ENCODE measurements around the gene TAS2R5.
"Not testable (repeated sequence)": the region's sequence is repeated elsewhere in the genome, so short reads cannot be mapped to it uniquely, and the experiment has no call there.

Gene TAS2R5

GRCh38 chr7:141789917-141790316 is at the start of gene TAS2R5:
TAS2R5 (plus strand) TSS chr7:141790217; CDS start chr7:141790362, 145 bp downstream.
- no peak for DNase-seq

GRCh38 chr7:141742229-141742628 is 47.8 kb upstream of the TAS2R5 start:
- no peak for DNase-seq

- no peak for DNase-seq
These were observed 45.9 kb upstream of the TAS2R5 start for GRCh38 chr7:141744131-141744530.

- DNase-seq: no peak
These were observed 41.6 kb upstream of the TAS2R5 start for GRCh38 chr7:141748396-141748795.

GRCh38 chr7:141751904-141752303 is 38.1 kb upstream of the TAS2R5 start:
- DNase-seq: not testable (repeated sequence)

- peak; percentile 14 for DNase-seq
These were observed 37.4 kb upstream of the TAS2R5 start for GRCh38 chr7:141752634-141753033.

- peak; percentile 62 for DNase-seq
These were observed 35.1 kb upstream of the TAS2R5 start for GRCh38 chr7:141754939-141755338.

GRCh38 chr7:141763797-141764196 is 26.2 kb upstream of the TAS2R5 start, which contains the start of gene TAS2R3:
TAS2R3 (plus strand) TSS chr7:141764097; CDS start chr7:141764159, 62 bp downstream.
- DNase-seq: no peak

- DNase-seq: not testable (repeated sequence)
These were observed 19.9 kb upstream of the TAS2R5 start for GRCh38 chr7:141770083-141770583.

- no peak for DNase-seq
These were observed 13.6 kb upstream of the TAS2R5 start, which contains the start of gene TAS2R4 for GRCh38 chr7:141776374-141776773. TAS2R4 (plus strand) TSS chr7:141776674; CDS start chr7:141778489, 1,815 bp downstream.

- DNase-seq: peak; percentile 71
These were observed 4.1 kb upstream of the TAS2R5 start for GRCh38 chr7:141785706-141786552.

GRCh38 chr7:141788296-141788695 is 1.7 kb upstream of the TAS2R5 start:
- no peak for DNase-seq

GRCh38 chr7:141792526-141792925 is 2.5 kb downstream of the TAS2R5 start:
- DNase-seq: no peak

- no peak for DNase-seq
These were observed 30.1 kb downstream of the TAS2R5 start for GRCh38 chr7:141820067-141820466.

GRCh38 chr7:141822432-141822831 is 32.4 kb downstream of the TAS2R5 start:
- not testable (repeated sequence) for DNase-seq

GRCh38 chr7:141837683-141838082 is 47.7 kb downstream of the TAS2R5 start:
- peak; percentile 9 for DNase-seq

GRCh38 chr7:141838581-141838980 is 48.6 kb downstream of the TAS2R5 start:
- no peak for DNase-seq

- no peak for DNase-seq
These were observed 49.2 kb downstream of the TAS2R5 start for GRCh38 chr7:141839256-141839655.

GRCh38 chr7:141840708-141841107 is 50.7 kb downstream of the TAS2R5 start:
- DNase-seq: no peak

Measured in NCI-H69 (cell line).